Stimulated activated CD4-positive, alpha-beta T cell treated with anti-CD3 and anti-CD28 coated beads, Interleukin-2, amount 100 ng/mL, for 4 hours (primary cell): ENCODE results near the gene PSMA7.

ENCODE experiments used
- DNase-seq: peaks from one replicate; pipeline ENCODE4 v3.0.0-alpha.2; 2020; ENCODE audit warnings: low read depth

PSMA7 gene

GRCh38 chr20:62087227-62087626, 56.0 kb downstream of the PSMA7 start:
- no peak for DNase-seq
